RPMI7951 (cell line): ENCODE results near the gene TXNDC11. TPM values are rescaled to one million over a fixed set of nuclear protein-coding genes. Genes with fewer than 3 reads are reported as not detected.
A peak's percentile ranks its signal among the peaks of the same experiment; 100 is the strongest.

Experiments used
- DNase-seq: peaks from one replicate; pipeline ENCODE4 v3.0.0-alpha.2; 2012; ENCODE audit warnings: low read depth
- total RNA-seq: library from RNA; depleted of rRNA; stranded (reverse); fragments of >200 nt; shearing (Covaris generic); gene quantifications from 2 replicates; pipeline ENCODE4 v1.2.3, GENCODE V29; 2014

The TXNDC11 gene
- total RNA-seq, 1 experiment from 2014 or later, result 21.7 TPM

DNA sequence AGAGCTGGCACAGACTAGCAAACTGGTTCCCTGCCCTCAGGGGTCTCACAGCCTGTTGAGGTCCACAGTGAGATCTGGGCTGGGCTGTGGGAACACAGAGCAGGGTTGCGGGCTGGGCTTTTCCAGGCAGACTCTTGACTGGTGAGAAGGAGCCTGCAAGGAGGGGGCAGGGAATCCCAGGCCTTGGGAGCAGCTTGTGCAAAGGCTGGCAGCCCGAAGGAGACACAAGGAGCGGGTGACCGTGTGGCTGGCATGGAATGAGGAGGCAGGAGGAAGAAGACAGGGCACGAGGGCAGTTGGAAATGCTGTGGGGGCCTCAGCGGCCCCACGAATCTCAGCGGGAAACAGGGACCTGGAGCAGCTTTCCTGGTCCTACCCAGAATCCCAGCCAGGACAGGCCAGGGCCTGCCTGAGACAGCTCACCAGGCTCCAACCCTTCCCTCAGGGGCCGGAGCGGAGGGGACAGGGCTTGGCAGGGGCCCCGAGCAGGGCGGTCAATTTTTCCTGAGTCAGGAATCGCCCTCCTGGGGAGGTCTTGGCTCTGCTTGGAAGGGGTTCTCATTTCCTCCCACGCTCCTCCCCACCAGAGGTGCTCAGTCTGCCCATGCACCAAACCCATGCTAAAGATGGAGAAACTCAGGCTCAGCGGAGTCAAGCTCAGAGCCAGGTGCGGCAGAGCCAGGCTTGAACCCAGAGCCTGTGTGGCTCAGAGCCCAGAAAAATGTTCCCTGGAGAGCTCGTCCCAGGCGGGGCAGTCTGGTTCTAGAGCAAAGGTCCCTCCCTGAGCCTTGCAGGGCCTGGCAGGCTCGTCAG is 83.6 kb downstream of the TXNDC11 start:
- no peak for DNase-seq

DNA sequence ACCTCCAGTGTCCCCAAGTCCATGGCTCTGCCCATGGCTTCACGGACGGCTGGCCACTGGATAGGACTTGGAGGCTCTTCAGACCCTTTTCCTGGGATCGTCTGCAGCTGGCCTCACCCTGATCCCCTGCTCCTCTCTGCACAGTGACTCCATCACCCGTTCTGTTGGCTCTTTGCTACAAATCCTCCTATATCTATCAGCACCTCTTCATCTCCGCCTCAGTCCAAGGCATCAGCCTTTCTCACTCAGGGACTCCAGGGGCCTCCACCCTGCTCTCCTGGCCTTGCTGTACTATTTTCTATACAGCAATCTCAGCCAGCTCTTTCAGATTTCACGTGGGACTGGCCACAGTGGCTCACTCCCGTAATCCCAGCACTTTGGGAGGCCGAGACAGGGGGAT is 85.1 kb downstream of the TXNDC11 start:
- DNase-seq, result no peak

DNA sequence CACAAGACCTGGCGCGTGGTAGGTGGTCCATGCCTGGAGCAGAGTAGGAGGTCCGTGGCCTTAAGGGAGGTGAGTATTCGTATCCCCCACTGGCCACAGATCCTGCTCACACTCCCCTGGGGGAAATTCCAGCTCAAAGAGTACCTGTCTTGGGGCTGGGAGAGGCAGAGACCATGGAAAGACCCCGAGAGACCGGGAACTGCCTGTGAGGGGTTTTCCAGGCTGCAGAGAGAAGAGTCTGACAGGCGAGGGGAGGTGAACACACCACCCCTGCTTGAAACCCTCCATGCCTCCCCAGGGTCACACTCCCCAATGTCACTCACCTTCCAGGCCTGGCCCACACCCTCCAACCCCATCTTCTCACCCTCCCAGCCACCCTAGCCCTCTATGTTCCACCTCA is 87.0 kb downstream of the TXNDC11 start:
- no peak for DNase-seq

DNA sequence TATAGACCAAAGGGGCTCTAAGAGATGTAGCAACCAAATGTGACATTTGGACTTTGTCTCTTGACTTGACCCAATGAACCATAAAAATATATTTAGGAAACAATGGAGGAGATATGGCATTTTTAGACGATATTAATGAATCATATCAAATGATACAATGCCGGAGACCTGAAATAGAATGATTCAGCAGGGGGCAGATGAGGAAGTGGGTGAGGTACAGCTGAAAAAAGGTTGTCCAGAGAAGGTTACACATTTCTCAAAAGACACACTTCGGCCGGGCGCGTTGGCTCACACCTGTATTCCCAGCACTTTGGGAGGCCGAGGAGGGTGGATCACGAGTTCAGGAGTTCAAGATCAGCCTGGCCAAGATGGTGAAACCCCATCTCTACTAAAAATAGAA is 90.9 kb downstream of the TXNDC11 start:
- DNase-seq, result no peak

DNA sequence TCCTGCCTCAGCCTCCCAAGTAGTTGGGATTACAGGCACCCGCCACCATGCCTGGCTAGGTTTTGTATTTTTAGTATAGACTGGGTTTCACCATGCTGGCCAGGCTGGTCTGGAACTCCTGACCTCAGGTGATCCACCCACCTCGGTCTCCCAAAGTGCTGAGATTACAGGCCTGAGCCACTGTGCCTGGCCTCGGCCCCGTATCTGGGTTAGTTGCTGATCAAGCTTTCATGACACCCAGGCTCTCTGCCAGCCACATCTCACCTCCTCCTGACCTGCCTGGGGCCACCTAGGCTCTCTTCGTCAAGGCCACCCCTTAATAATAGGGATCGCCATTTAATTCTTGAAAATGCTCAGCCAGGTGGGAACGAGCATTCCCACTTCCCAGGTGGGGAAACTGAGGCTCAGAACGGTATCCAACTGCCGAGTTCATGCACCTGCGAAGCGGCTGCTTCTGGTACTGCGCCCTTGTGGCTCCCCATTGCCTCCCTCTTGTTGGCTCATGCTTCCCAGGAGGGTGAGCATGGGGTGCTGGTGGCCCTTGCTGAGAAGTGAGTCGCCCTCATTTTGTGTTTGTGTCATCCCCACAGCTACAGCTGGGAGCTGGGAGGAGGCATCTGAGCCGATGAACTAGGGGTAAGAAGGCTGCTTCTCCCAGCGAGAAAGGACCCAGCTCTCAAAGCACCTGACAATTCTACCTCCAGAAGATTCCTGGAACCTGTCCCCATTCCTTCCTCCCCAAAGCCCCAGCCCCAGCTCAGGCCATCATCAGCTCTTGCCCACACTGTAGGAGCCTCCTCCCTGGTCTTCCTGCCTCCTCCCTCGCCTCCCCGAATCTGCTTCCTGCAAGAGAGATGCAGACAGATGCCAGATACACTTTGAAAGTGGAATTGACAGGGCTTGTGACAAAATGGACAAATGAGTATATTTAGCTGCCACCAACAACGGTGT is 91.7 kb downstream of the TXNDC11 start:
- no peak for DNase-seq

DNA sequence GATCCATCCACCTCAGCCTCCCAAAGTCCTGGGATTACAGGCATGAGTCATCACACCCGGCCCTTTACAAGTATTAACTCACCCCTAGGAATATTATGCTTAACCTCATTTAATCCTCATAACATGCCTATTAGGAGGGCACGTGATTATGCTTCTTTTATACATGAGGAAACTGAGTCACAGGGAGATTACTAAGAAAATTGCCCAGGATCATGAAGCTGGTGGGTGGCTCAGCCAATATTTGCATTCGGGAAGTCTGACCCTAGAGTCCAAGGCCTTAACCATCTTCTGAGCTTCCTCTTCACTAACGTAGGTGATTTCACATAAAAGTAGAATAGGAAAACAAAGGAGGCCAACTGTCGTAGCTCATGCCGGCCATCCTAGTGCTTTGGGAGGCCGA is 93.4 kb downstream of the TXNDC11 start:
- DNase-seq, result no peak

DNA sequence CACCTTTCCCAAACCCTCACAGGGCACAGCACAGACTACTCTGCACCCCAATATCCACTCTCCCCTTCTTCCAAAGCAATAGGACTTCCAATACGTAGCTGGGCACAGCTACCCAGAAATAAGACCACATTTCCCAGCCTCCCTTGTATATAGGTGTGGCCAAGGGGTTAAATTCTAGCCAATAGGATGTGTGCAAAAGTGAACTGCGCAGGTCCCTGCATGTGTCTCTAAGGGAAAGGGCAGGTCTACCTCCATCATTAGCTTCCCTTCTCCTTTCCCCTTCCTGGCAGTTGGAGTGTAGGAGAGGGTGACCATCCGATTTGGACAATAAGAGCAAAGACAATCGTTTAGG is 99.9 kb downstream of the TXNDC11 start:
- no peak for DNase-seq

DNA sequence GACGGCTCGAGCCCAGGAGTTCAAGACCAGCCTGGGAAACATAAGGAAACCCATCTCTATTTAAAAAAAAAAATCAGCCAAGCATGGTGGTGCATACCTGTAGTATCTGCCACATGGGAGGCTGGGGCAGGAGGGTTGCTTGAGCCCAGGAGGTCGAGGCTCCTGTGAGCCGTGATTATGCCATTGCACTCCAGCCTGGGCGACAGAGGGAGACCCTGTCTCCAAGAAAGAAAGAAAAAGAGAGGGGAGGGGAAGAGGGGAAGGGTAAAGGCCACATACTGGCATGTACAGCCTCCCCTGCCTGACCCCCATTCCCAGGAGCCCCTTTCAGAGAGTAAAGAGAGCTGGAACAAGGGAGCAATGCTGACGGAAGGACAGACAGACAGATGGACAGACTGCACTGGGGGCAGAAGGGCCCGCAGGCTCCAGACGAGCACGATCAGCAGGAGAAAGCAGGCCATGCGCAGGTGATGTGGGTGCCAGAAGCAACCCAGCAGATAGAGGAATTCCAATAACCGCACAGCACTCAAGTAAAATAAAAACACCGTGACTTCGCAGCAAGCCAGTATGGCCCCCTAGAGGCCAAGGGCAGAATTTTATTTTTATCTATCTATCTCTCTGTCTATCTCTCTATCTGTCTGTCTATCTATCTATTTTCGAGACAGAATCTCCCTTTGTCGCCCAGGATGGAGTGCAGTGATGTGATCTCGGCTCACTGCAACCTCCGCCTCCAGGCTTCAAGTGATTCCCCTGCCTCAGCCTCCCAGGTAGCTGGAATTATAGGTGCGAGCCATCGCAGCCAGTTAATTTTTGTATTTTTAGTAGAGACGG is 101.5 kb downstream of the TXNDC11 start:
- peak; percentile 65 for DNase-seq

DNA sequence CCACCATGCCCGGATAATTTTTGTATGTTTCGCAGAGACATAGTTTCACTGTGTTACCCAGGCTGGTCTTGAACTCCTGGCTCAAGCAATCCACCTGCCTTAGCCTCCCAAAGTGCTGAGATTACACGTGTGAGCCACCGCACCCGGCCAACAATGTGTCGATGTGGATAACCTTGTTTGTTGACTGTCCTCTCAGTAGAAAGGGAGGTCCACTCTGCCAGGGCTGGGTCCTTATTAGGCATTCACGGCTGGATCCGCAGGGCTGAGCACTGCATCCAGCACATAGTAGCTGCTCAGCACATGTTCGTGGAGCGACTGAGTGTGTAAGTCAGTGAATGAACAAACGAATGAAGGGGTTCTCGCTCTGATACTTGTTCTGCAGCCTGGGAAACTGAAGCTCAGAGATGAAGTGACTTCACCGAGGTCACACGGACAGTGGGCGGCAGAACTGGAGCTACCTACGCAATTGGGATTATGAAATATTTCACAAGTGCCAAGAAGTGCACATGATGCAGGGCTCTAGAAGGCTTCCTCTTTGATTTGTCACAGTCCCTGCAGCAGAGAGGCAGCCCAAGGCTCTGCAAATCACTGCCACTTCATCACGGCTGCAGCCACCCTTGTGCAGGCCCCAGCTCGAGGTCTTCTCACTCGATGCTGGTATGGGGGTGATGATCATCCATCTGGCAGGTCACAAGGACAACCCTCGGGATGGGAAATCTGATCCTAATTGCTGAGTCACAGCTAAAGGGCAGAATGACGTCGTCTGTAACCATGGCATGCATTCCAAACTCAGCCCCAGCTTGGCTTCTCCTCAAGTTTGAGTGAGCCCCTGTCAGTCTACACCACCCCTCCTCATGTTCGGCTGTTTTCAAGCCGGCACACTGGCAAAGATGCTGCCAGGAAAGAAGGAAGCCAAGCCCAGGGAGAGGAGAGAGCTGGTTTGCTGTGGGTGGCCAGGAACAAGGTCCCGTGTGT is 102.4 kb downstream of the TXNDC11 start:
- DNase-seq, result peak; percentile 97

DNA sequence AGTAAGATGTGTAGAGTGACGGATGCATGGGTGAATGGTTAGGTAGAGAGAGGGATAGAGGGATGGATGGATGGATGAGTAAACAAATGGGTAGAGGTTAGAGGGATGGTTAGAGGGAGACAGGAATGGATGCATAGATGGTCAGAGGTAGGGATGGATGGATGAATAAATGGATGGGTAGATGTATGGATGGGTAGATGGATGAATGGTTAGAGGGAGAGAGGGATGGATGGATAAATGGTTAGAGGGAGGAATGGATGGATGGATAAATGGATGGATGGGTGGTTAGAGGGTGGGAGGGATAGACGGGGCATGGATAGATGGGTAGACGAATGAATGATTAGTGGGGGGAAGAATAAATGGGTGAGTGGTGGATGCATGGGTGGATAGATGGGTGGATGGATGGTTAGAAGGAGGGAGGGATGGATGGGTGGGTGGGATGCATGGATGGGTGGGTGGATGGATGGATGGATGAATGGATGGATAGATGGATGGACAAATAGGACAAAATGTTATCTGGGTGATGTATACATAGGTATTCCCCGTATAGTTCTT is 103.6 kb downstream of the TXNDC11 start:
- DNase-seq, result no peak

DNA sequence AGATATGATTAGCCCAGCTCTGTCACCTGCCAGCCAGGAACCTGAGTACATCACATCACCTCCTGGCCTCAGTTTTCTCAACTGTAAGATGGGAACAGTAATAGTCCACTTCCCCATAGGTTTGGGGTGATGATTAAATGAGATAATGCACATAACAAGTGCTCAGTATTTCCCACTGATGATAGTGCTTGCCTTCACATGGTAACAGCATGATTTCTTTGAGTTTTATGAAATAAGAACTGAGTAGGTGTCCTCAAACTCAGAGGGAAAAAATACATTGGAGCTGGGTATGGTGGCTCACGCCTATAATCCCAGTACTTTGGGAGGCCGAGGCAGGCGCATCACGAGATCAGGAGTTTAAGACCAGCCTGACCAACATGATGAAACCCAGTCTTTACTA is 104.5 kb downstream of the TXNDC11 start:
- no peak for DNase-seq

DNA sequence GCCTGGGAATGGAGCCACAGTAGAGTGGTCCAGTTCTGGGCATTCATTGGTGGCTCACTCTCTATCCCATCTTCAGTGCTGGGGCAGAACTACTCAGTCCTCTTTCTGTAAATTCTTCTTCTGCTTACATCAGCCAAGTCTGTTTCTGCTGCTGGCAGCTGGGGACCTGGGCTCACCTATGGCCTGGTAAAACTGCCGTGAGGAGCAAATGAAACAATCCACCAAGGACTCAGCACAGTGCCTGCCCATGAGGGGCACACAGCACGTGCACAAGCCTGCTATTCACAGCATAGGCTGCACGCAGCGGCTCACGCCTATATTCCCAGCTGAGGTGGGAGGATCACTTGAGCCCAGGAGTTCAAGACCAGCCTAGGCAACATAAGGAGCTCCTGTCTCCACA is 105.3 kb downstream of the TXNDC11 start:
- DNase-seq, result no peak

DNA sequence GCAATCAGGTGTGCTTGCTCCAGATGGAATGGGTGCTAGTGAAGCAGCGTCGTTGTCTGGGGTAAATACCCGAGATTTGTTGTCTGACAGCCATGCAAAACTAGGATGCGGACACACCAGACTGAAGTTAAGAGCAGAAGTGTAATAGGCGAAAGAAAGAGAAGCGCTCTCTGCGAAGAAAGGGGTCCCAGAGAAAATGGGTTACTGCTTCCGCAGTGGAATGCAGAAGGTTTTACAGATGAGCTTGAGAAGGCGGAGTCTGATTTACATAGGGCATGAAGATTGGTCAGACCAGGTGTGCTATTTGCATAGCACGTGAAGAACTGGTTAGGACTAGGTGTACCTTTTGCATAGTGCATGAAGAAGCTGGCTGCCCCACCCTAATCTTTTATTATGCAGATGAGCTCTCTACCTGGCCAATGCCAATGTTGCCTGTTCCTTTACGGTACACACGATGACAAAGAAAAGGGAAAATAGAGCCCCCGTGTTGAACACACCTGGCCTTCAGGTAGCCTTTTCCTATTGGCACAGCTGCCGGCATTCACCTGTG is 106.4 kb downstream of the TXNDC11 start:
- DNase-seq, result no peak

DNA sequence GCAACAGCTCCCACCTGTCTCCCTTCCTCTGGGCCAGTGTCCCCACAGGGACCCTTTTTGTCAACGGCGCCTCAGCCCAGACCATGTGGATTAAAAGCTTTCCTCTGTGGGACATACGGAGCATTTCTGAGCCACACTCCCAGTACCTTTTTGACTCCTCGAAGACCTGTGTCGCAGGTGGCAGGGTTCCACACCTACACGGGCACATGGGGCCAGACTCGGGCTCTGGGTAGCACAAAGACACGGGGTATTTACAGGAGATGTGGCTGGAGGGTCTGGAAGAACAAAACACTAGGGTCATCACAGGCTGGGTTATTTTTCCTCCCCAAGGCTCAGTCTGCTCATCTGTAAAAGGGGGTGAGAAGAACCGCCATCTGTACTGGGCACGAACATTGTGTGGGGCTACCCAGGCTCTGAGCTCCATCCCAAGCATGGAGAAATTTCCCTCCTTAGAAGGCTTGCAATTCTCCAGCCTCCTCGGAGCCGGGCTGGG is 106.9 kb downstream of the TXNDC11 start:
- no peak for DNase-seq

DNA sequence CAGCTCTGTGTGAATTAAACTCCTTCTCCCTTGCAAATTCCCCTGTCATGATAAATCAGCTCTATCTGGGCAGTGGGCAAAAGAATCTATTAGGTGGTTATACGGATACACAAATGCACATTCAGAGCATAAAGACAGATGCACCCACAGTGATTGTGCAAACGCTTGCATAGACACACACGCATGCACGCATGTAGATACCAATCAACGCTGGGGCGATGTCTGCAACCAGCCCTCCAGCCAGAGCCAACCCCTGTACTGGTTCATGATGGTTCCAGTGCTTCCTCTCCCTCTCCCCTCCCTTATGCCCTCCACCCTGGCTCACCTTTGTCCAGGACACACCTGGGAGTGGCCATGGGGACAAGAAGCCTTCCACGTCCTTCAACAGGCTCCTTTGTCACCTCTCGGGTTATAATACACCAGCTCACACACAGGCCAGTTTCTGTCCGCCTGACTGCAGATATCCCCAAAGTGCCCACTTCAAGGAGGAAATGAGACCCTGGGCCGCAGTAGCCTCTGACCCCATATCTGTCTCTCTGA is 107.5 kb downstream of the TXNDC11 start:
- no peak for DNase-seq

DNA sequence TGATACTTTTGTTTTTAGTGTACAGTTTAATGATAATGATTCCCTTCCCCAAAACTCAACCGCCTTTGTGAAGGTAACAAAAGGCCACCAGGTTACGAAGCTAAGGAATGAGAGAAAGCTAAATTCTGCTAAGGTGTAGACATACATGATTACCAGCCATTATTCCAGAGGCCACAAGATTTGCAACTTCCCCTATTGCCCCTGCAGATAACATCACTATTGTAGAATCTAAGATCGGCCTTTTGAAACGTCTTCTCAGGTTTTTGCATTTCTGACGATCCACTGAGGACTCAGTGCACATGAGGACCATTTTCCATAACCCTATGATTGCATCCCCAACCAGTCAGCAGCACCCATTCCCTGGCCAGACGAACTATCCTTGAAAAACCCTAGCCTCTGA is 108.3 kb downstream of the TXNDC11 start:
- DNase-seq, result no peak

DNA sequence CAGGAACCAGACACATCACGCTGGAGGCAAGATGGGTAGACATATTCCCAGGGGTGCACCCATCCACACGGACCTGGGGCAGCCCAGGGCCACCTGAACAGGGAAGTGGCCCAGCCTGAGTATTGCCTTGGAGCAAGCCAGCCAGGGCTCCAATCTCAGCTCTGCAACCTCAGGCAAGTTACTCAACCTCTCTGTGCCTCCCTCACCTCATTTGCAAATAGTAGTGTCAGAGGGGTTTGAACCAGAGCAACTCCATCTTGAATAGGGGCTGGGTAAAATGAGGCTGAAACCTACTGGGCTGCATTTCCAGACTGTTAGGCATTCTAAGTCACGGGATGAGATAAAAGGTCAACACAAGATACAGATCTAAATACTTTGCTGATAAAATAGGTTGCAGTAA is 109.5 kb downstream of the TXNDC11 start:
- no peak for DNase-seq

DNA sequence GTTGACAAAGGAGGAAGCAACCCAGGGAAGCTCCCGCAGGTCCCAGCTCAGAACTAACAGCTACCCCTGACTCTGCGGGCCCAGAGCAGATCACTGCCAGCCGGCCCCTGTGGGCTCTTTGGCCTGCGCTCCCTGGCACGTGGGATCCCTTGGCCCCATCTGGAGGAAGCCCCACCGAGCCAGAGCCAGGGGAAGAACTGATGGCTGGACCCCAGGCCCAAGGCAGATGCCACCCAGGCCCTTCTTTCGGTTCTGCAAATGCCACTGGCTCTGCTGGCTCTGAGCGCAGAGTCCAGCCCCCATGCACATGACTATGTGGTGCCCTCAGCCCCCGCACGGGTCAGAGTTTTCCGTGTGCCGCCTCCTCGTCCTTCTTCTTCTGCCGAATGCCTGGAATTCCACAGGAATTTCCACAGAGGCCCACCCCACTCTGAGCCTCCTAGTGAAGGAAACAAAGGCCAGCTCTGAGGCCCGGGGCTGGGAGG is 110.2 kb downstream of the TXNDC11 start:
- DNase-seq, result peak; percentile 56

DNA sequence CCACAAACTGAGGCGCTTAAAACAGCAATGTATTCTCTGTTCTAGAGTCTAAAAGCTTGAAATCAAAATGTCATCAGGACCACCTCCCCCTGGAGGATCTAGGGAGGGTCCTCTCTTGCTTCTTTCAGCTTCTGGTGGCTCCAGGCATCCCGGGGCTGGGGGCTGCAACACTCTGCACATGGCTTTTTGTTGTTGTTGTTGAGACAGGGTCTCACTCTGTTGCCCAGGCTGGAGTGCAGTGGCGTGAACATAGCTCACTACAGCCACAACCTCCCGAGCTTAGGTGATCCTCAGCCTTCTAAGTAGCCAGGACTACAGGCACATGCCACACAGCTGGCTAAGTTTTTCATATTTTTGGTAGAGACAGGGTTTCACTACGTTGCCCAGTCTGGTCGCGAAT is 111.4 kb downstream of the TXNDC11 start:
- DNase-seq, result no peak

DNA sequence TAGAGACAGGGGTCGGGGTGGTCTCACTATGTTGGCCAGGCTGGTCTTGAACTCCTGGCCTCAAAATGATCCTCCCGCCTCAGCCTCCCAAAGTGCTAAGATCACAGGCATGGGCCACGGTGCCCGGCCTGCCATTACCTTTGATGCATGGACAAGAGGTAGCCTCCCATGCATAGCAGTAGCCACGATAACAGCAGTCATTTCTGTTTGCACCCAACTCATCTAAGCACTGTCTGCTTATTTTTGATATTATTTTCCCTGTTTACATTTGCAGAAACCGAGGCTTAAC is 111.9 kb downstream of the TXNDC11 start:
- DNase-seq, result no peak
